ENCODE results near the gene SSR1. TPM values are rescaled to one million over a fixed set of nuclear protein-coding genes. Genes with fewer than 3 reads are reported as not detected.
A peak's percentile ranks its signal among the peaks of the same experiment; 100 is the strongest.
"Not testable (repeated sequence)": the region's sequence is repeated elsewhere in the genome, so short reads cannot be mapped to it uniquely, and the experiment has no call there.

SSR1 gene
- total RNA-seq, 1 experiment from 2014 or later, result 115 TPM

GRCh38 chr6:7264686-7265384 is 48.2 kb downstream of the SSR1 start:
- no peak for TF ChIP-seq CTCF (IDR thresholded peaks at IDR 0.05; ENCODE audit: unreplicated experiment)
- Mint-ChIP-seq H3K4me1 (ENCODE audit: low read depth, unreplicated experiment) (peaks cover 19% of the 10 kb centered on the region), H3K27me3 (ENCODE audit: unreplicated experiment) (no peaks in the 10 kb centered on the region), H3K36me3 (ENCODE audit: insufficient read depth, unreplicated experiment) (peaks cover 16% of the 10 kb centered on the region), H3K27ac (ENCODE audit: unreplicated experiment) (no peak overlapping the region), H3K4me3 (ENCODE audit: low read depth, unreplicated experiment) (no peak overlapping the region), H3K9me3 (ENCODE audit: low read depth, unreplicated experiment) (no peaks in the 10 kb centered on the region)
- intact Hi-C loops (cut with micrococcal nuclease; ENCODE audit: unreplicated experiment), result no loop called here
- DNase-seq, result no peak
- no TSS peak for BruUV-seq (replicated peaks)
- CTCF ChIA-PET, result no interaction called here

- Mint-ChIP-seq H3K4me3 (ENCODE audit: low read depth, unreplicated experiment) (no peak overlapping the region), H3K36me3 (ENCODE audit: insufficient read depth, unreplicated experiment) (peaks cover 16% of the 10 kb centered on the region), H3K9me3 (ENCODE audit: low read depth, unreplicated experiment) (no peaks in the 10 kb centered on the region), H3K27ac (ENCODE audit: unreplicated experiment) (no peak overlapping the region), H3K4me1 (ENCODE audit: low read depth, unreplicated experiment) (peaks cover 19% of the 10 kb centered on the region), H3K27me3 (ENCODE audit: unreplicated experiment) (no peaks in the 10 kb centered on the region)
- BruUV-seq (replicated peaks), result no TSS peak
- CTCF ChIA-PET, result no interaction called here
- no peak for DNase-seq
- TF ChIP-seq CTCF (IDR thresholded peaks at IDR 0.05; ENCODE audit: unreplicated experiment), result no peak
- intact Hi-C loops (cut with micrococcal nuclease; ENCODE audit: unreplicated experiment), result no loop called here
Observed at GRCh38 chr6:7264041-7264440, 49.0 kb downstream of the SSR1 start.

- CTCF ChIA-PET; intact Hi-C loops (cut with micrococcal nuclease; ENCODE audit: unreplicated experiment); H3K9me3 Mint-ChIP-seq (ENCODE audit: low read depth, unreplicated experiment); H3K27me3 Mint-ChIP-seq (ENCODE audit: unreplicated experiment); H3K27ac Mint-ChIP-seq (ENCODE audit: unreplicated experiment); BruUV-seq (replicated peaks); H3K4me3 Mint-ChIP-seq (ENCODE audit: low read depth, unreplicated experiment); DNase-seq: not testable (repeated sequence)
- peaks cover 19% of the 10 kb centered on the region for H3K4me1 Mint-ChIP-seq (ENCODE audit: low read depth, unreplicated experiment)
- H3K36me3 Mint-ChIP-seq (ENCODE audit: insufficient read depth, unreplicated experiment), result peaks cover 16% of the 10 kb centered on the region
Observed at GRCh38 chr6:7263519-7263805, 49.5 kb downstream of the SSR1 start.

GRCh38 chr6:7262746-7263518 is 50.1 kb downstream of the SSR1 start:
- H3K27ac Mint-ChIP-seq (ENCODE audit: unreplicated experiment), result peak overlapping the region; percentile 30
- peaks cover 18% of the 10 kb centered on the region for H3K4me1 Mint-ChIP-seq (ENCODE audit: low read depth, unreplicated experiment)
- CTCF ChIA-PET, result no interaction called here
- no peaks in the 10 kb centered on the region for H3K27me3 Mint-ChIP-seq (ENCODE audit: unreplicated experiment)
- no peaks in the 10 kb centered on the region for H3K9me3 Mint-ChIP-seq (ENCODE audit: low read depth, unreplicated experiment)
- BruUV-seq (replicated peaks), result no TSS peak
- DNase-seq, result no peak
- TF ChIP-seq CTCF (IDR thresholded peaks at IDR 0.05; ENCODE audit: unreplicated experiment), result no peak
- intact Hi-C loops (cut with micrococcal nuclease; ENCODE audit: unreplicated experiment), result no loop called here
- peak overlapping the region; percentile 69 for H3K4me3 Mint-ChIP-seq (ENCODE audit: low read depth, unreplicated experiment)
- peaks cover 16% of the 10 kb centered on the region for H3K36me3 Mint-ChIP-seq (ENCODE audit: insufficient read depth, unreplicated experiment)

All from Calu3 (cell line).